Testis (tissue), 2 donors: ENCODE measurements around the gene SUMO2.

Experiments
- POLR2A ChIP-seq: fragments of 450-650 bp; IDR thresholded peaks from one replicate; pipeline ENCODE4 v1.6.1; 2017; ENCODE audit warnings: antibody characterized with exemption, mild to moderate bottlenecking, moderate library complexity
- TF ChIP-seq, protein P1 (sequence below), 3 experiments: fragments of 450-650 bp in 2 of 3; fragments of 200-600 bp in 1 of 3; sonication (generic) in 1 of 3; IDR thresholded peaks; one replicate each; pipeline ENCODE4 v1.5.1; 2016 to 2019; ENCODE audit warnings: antibody characterized with exemption in 3 of 3, mild to moderate bottlenecking in 2 of 3, moderate library complexity in 1 of 3

- TF ChIP-seq, protein P1, sequence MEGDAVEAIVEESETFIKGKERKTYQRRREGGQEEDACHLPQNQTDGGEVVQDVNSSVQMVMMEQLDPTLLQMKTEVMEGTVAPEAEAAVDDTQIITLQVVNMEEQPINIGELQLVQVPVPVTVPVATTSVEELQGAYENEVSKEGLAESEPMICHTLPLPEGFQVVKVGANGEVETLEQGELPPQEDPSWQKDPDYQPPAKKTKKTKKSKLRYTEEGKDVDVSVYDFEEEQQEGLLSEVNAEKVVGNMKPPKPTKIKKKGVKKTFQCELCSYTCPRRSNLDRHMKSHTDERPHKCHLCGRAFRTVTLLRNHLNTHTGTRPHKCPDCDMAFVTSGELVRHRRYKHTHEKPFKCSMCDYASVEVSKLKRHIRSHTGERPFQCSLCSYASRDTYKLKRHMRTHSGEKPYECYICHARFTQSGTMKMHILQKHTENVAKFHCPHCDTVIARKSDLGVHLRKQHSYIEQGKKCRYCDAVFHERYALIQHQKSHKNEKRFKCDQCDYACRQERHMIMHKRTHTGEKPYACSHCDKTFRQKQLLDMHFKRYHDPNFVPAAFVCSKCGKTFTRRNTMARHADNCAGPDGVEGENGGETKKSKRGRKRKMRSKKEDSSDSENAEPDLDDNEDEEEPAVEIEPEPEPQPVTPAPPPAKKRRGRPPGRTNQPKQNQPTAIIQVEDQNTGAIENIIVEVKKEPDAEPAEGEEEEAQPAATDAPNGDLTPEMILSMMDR (IDR thresholded peaks at IDR 0.05): no peak
- no peak for TF ChIP-seq POLR2A
These were observed 36.2 kb downstream of the SUMO2 start for GRCh38 chr17:75146592-75146991.
